Measurements from ENCODE around the gene CFAP54. TPM values are rescaled to one million over a fixed set of nuclear protein-coding genes. Genes with fewer than 3 reads are reported as not detected.

Gene CFAP54
- total RNA-seq: under 1 TPM; 0.09 to 0.34 (median 0.13) TPM
- long read RNA-seq: 0 reads

DNA sequence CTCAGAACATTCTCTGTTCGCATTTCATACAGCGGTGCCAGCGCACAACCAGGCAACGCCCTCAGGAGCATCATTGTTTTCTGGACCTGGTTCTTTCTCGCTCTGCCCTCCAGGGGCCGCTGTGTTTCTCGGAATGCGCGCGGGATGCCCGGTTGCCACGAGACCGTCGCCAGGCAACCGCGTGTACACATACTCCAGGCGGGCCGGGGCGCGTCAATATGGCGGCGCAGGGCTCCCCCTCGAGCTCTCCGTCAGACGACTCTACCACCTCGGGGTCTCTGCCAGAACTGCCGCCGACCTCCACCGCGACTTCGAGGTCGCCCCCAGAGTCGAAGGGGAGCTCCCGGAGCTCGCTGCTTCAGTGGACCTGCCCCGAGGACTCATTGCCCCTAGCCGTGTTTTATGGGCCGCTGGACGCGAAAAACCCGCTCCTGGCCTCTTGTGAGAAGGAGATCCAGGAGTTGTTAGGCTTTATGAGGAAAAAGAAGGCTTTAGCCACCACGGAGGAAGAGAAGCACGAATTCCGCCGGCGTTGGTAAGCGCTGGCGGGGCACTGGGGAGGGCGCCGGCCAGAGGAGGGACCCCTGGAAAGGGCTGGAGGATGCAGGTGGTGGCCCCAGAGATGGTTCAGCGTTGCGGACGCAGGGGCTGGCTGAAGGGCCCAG, at the start of gene CFAP54:
TSS of gene CFAP54 (plus strand) at position 186 of the 665 bp plus-strand sequence. CDS start at position 219, 33 bp downstream.
- DNase-seq: peak; percentile 86 to 94 (median 92)
- Histone ChIP-seq H3K27ac (no peak within 1 kb of the TSS), H3K9me3 (no peaks in the 10 kb centered on the region), H3K4me3 (peak within 1 kb of the TSS; percentile 36 to 55 (median 52)), H3K4me1 (no peaks in the 10 kb centered on the region), H3K36me3 (no peaks in the 10 kb centered on the region), H3K27me3 (no peaks in the 10 kb centered on the region)
- intact Hi-C loops (cut with DNase I): no loop called here
- TF ChIP-seq CTCF (IDR thresholded peaks at IDR 0.05) (peak; percentile 74 to 87 (median 82)), POLR2A (IDR thresholded peaks at IDR 0.05) (no peak)
- WGBS (ENCODE audit: insufficient coverage, low coverage, low lambda C conversion rate, missing lambda C conversion rate): 5% methylated on average over 35 of the region's 53 CpGs
- peak; percentile 99 to 100 (median 100) for ATAC-seq

DNA sequence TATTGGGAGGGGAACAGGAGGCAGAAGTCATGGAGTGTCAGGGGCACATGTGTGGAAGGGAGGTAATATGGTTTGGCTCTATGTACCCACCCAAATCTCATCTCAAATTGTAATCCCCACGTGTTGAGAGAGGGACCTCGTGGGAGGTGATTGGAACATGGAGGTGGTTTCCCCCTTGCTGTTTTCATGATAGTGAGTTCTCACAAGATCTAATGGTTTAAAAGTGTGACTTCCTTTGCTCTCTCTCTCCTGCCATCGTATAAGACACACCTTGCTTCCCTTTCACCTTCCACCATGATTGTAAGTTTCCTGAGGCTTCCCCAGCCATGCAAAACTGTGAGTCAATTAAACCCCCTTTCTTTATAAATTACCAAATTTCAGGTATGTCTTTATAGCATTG, 47.6 kb upstream of the CFAP54 start:
- 18% methylated on average over 2 of the region's 3 CpGs for WGBS (ENCODE audit: insufficient coverage, low coverage, low lambda C conversion rate, missing lambda C conversion rate)
- Histone ChIP-seq H3K4me3 (no peak overlapping the region), H3K27ac (no peak overlapping the region), H3K36me3 (no peaks in the 10 kb centered on the region), H3K27me3 (no peaks in the 10 kb centered on the region), H3K4me1 (no peaks in the 10 kb centered on the region), H3K9me3 (no peaks in the 10 kb centered on the region)
- DNase-seq (no peak), ATAC-seq (no peak)
- no peak for TF ChIP-seq CTCF (IDR thresholded peaks at IDR 0.05)
- TF ChIP-seq POLR2A (IDR thresholded peaks at IDR 0.05): no peak
- intact Hi-C loops (cut with DNase I): no loop called here

GRCh38 chr12:96442906-96443305, 46.5 kb upstream of the CFAP54 start:
- Histone ChIP-seq H3K27me3 (no peaks in the 10 kb centered on the region), H3K36me3 (no peaks in the 10 kb centered on the region), H3K4me1 (no peaks in the 10 kb centered on the region), H3K4me3 (no peak overlapping the region), H3K9me3 (no peaks in the 10 kb centered on the region), H3K27ac (no peak overlapping the region)
- 76% methylated on average over 3 of the region's 3 CpGs for WGBS (ENCODE audit: insufficient coverage, low coverage, low lambda C conversion rate, missing lambda C conversion rate)
- TF ChIP-seq POLR2A (IDR thresholded peaks at IDR 0.05) (no peak), CTCF (IDR thresholded peaks at IDR 0.05) (no peak)
- DNase-seq: no peak
- no peak for ATAC-seq
- intact Hi-C loops (cut with DNase I): no loop called here

- Histone ChIP-seq H3K27ac (peak overlapping the region in 2 of 3 donors; percentile 54 to 61), H3K36me3 (no peaks in the 10 kb centered on the region), H3K4me3 (no peak overlapping the region), H3K27me3 (no peaks in the 10 kb centered on the region), H3K9me3 (no peaks in the 10 kb centered on the region), H3K4me1 (no peaks in the 10 kb centered on the region)
- TF ChIP-seq CTCF (IDR thresholded peaks at IDR 0.05) (no peak), POLR2A (IDR thresholded peaks at IDR 0.05) (no peak)
- ATAC-seq (no peak), DNase-seq (no peak)
- 91% methylated on average over 10 of the region's 10 CpGs for whole genome bisulfite sequencing (ENCODE audit: insufficient coverage, low coverage, low lambda C conversion rate, missing lambda C conversion rate)
- intact Hi-C loops (cut with DNase I): no loop called here
Measured at GRCh38 chr12:96444399-96444798, 45.0 kb upstream of the CFAP54 start.
